H1 (cell line): ENCODE results near the gene PNMA1. TPM values are rescaled to one million over a fixed set of nuclear protein-coding genes. Genes with fewer than 3 reads are reported as not detected.

Experiments used
- CTCF ChIA-PET: fragments of 300-600 bp; sonication (Branson Sonifier 250); formaldehyde crosslinking; loops from one replicate; lab custom pipeline; 2021; ENCODE audit not compliant: partially characterized antibody; lab: Charles Lee
- POLR2A ChIA-PET: fragments of 300-600 bp; sonication (Branson Sonifier 250); formaldehyde crosslinking; loops from one replicate; lab custom pipeline; 2021; ENCODE audit warnings: inconsistent platforms; ENCODE audit not compliant: partially characterized antibody; lab: Charles Lee
- DNase-seq, 2 experiments: peaks; one replicate each; pipeline versions ENCODE4 v3.0.0 to v3.0.0-alpha.2; 2010 to 2022; ENCODE audit warnings: low spot score in 2 of 2, low read depth in 1 of 2, mixed read lengths in 1 of 2
- FAIRE-seq: peaks from 2 replicates; lab custom pipeline; 2011; peaks lifted over from hg19 to GRCh38; lab: Jason Lieb, UNC
- H2AFZ ChIP-seq: 2 replicates; pipeline ENCODE4 v1.8.1; 2012; ENCODE audit warnings: low read length, inconsistent platforms
- H2AK5ac ChIP-seq: 2 replicates; pipeline ENCODE4 v1.6.1; 2013; ENCODE audit warnings: low read depth, low read length
- H2BK120ac ChIP-seq: replicated peaks from 2 replicates; pipeline ENCODE3; 2013; ENCODE audit warnings: low read depth, low read length, inconsistent platforms
- H2BK12ac ChIP-seq: 2 replicates; pipeline ENCODE4 v1.6.1; 2013; ENCODE audit warnings: low read depth, low read length
- H2BK15ac ChIP-seq: 2 replicates; pipeline ENCODE4 v1.6.1; 2013; ENCODE audit warnings: low read length
- H2BK20ac ChIP-seq: 2 replicates; pipeline ENCODE4 v1.6.1; 2013; ENCODE audit warnings: low read length
- H2BK5ac ChIP-seq: 2 replicates; pipeline ENCODE4 v1.6.1; 2013; ENCODE audit warnings: low read depth, low read length
- H3K14ac ChIP-seq: 2 replicates; pipeline ENCODE4 v1.6.1; 2013; ENCODE audit warnings: inconsistent platforms; ENCODE audit not compliant: insufficient read length
- H3K18ac ChIP-seq: 2 replicates; pipeline ENCODE4 v1.6.1; 2013; ENCODE audit warnings: low read length; ENCODE audit errors: extremely low read depth
- H3K23ac ChIP-seq: 2 replicates; pipeline ENCODE4 v1.6.1; 2013; ENCODE audit warnings: inconsistent platforms; ENCODE audit not compliant: insufficient read length
- H3K23me2 ChIP-seq: 2 replicates; pipeline ENCODE4 v1.6.1; 2013; ENCODE audit warnings: low read depth, low read length
- H3K27ac ChIP-seq: 2 replicates; pipeline ENCODE4 v1.6.1; 2011; ENCODE audit warnings: low read depth, low read length, inconsistent platforms
- H3K27me3 ChIP-seq, 4 experiments: replicated peaks in 1 of 4; 1 replicate in 1 of 4; 2 replicates in 3 of 4; pipeline versions ENCODE4 v1.6.1 to v1.8.1; 2011 to 2013; ENCODE audit warnings: low read length in 3 of 4, mild to moderate bottlenecking in 3 of 4, inconsistent platforms in 2 of 4, mixed read lengths in 2 of 4, moderate library complexity in 1 of 4; ENCODE audit not compliant: control insufficient read depth in 3 of 4, insufficient read depth in 3 of 4; ENCODE audit errors: extremely low read depth in 1 of 4
- H3K36me3 ChIP-seq, 4 experiments: 2 replicates each; pipeline versions ENCODE4 v1.6.1 to v1.8.1; 2011 to 2013; ENCODE audit warnings: mild to moderate bottlenecking in 4 of 4, low read length in 3 of 4, moderate library complexity in 2 of 4, control low read depth in 1 of 4, inconsistent platforms in 1 of 4; ENCODE audit not compliant: insufficient read depth in 4 of 4, control insufficient read depth in 2 of 4
- H3K4ac ChIP-seq: replicated peaks from 2 replicates; pipeline ENCODE3; 2013; ENCODE audit warnings: low read length, low read depth, mixed read lengths, inconsistent platforms; ENCODE audit not compliant: insufficient read length
- H3K4me1 ChIP-seq, 4 experiments: replicated peaks in 1 of 4; 1 replicate in 1 of 4; 2 replicates in 3 of 4; pipeline versions ENCODE4 v1.6.1 to v1.8.1; 2011 to 2013; ENCODE audit warnings: low read length in 3 of 4, inconsistent platforms in 2 of 4, mixed read lengths in 1 of 4; ENCODE audit not compliant: insufficient read depth in 4 of 4, control insufficient read depth in 3 of 4
- H3K4me2 ChIP-seq, 2 experiments: 2 replicates each; pipeline versions ENCODE4 v1.6.1 to v1.8.1; 2011 to 2013; ENCODE audit warnings: low read depth in 2 of 2, low read length in 2 of 2, control low read depth in 1 of 2, inconsistent platforms in 1 of 2, mild to moderate bottlenecking in 1 of 2; ENCODE audit not compliant: insufficient read depth in 1 of 2
- H3K4me3 ChIP-seq, 4 experiments: fragments of 200-600, 300-600 bp in 1 of 4; sonication (generic), shearing (Covaris generic), sonication (Bioruptor Twin) in 1 of 4; 2 replicates each; pipeline versions ENCODE4 v1.5.1 to v1.8.1; 2011 to 2016; ENCODE audit warnings: low read length in 4 of 4, low read depth in 3 of 4, control low read depth in 2 of 4, inconsistent platforms in 2 of 4, mild to moderate bottlenecking in 2 of 4, mixed read lengths in 1 of 4, moderate library complexity in 1 of 4; ENCODE audit not compliant: insufficient read depth in 2 of 4; ENCODE audit errors: extremely low read depth in 1 of 4
- H3K56ac ChIP-seq: replicated peaks from 2 replicates; pipeline ENCODE3; 2013; ENCODE audit warnings: low read depth, mild to moderate bottlenecking, mixed read lengths, low read length, inconsistent platforms; ENCODE audit not compliant: insufficient read length
- H3K79me1 ChIP-seq: 2 replicates; pipeline ENCODE4 v1.6.1; 2013; ENCODE audit warnings: low read depth, low read length, control low read depth
- H3K79me2 ChIP-seq, 2 experiments: 2 replicates each; pipeline versions ENCODE4 v1.6.1 to v1.8.1; 2012 to 2013; ENCODE audit warnings: low read length in 2 of 2, mild to moderate bottlenecking in 2 of 2, inconsistent platforms in 1 of 2; ENCODE audit not compliant: insufficient read depth in 2 of 2, control insufficient read depth in 1 of 2
- H3K9ac ChIP-seq, 4 experiments: replicated peaks in 1 of 4; 1 replicate in 1 of 4; 2 replicates in 3 of 4; pipeline versions ENCODE4 v1.6.1 to v1.8.1; 2011 to 2013; ENCODE audit warnings: low read depth in 3 of 4, low read length in 3 of 4, control low read depth in 2 of 4, mild to moderate bottlenecking in 2 of 4, moderate library complexity in 2 of 4, inconsistent platforms in 1 of 4; ENCODE audit errors: extremely low read depth in 1 of 4
- H3K9me3 ChIP-seq, 2 experiments: 2 replicates each; pipeline versions ENCODE4 v1.6.1 to v1.8.1; 2012 to 2013; ENCODE audit warnings: mild to moderate bottlenecking in 2 of 2, moderate library complexity in 2 of 2, control low read depth in 1 of 2, inconsistent platforms in 1 of 2, low read depth in 1 of 2, low read length in 1 of 2, mixed read lengths in 1 of 2; ENCODE audit not compliant: insufficient read depth in 2 of 2
- H4K20me1 ChIP-seq, 2 experiments: replicated peaks in 1 of 2; 2 replicates each; pipeline versions ENCODE3 to v1.8.1; 2011 to 2013; ENCODE audit warnings: inconsistent platforms in 2 of 2, low read length in 2 of 2, mild to moderate bottlenecking in 1 of 2; ENCODE audit not compliant: insufficient read depth in 2 of 2, control insufficient read depth in 1 of 2
- H4K5ac ChIP-seq: 2 replicates; pipeline ENCODE4 v1.6.1; 2013; ENCODE audit warnings: low read length, low read depth, mixed read lengths, inconsistent platforms; ENCODE audit not compliant: insufficient read length
- H4K8ac ChIP-seq: 2 replicates; pipeline ENCODE4 v1.8.0; 2013; ENCODE audit warnings: mild to moderate bottlenecking, moderate library complexity, low read length, inconsistent platforms; ENCODE audit not compliant: insufficient read depth; ENCODE audit errors: extremely low read depth
- H4K91ac ChIP-seq: replicated peaks from 2 replicates; pipeline ENCODE3; 2013; ENCODE audit warnings: low read length, mixed read lengths, inconsistent platforms; ENCODE audit not compliant: insufficient read length
- E2F6 ChIP-seq: IDR thresholded peaks from 2 replicates; pipeline ENCODE4 v1.6.1; 2012; ENCODE audit warnings: inconsistent platforms
- WGBS, 2 experiments: shearing (Covaris generic) in 1 of 2; methylation state at CpG; one replicate each; pipeline versions ENCODE4 v1.1.6 to v1.1.7; 2013 to 2015; ENCODE audit warnings: low lambda C conversion rate in 2 of 2, mixed read lengths in 2 of 2, inconsistent platforms in 1 of 2, low coverage in 1 of 2, missing lambda C conversion rate in 1 of 2; ENCODE audit not compliant: insufficient replicate concordance in 2 of 2, insufficient coverage in 1 of 2, insufficient read length in 1 of 2; ENCODE audit errors: extremely low coverage in 1 of 2, missing lambda C conversion rate in 1 of 2; 5-methylcytosine and 5-hydroxymethylcytosine counted together
- polyA plus RNA-seq, 7 experiments: library from polyadenylated mRNA; depleted of rRNA in 3 of 7; stranded (reverse) in 5 of 7; unstranded in 2 of 7; fragments of >200 nt in 5 of 7; fragments of 200-250 nt in 2 of 7; gene quantifications; 1 replicate in 5 of 7; 2 replicates in 1 of 7; 4 replicates in 1 of 7; pipeline versions ENCODE4 v1.2.1 to v1.2.3, GENCODE V29; 2011 to 2013; ENCODE audit warnings: missing spikeins in 2 of 7, mixed read lengths in 2 of 7
- total RNA-seq: library from RNA; stranded (reverse); fragmentation: NEBNext Ultra II Directional; extraction: Animal tissue kit (Norgen Biotek cat#: 25700); gene quantifications from 2 replicates; pipeline ENCODE4 v1.2.1, GENCODE V29; 2021
- TF ChIP-seq, protein P1 (sequence below): IDR thresholded peaks from 2 replicates; pipeline ENCODE4 v1.6.1; 2012; ENCODE audit warnings: low read length, inconsistent platforms

The PNMA1 gene
- total and polyA plus RNA-seq, 2 of the 8 experiments (the other 6 are each of a cell fraction or from before 2014, with no cell fraction given): 15.8 to 52.7 TPM

- Histone ChIP-seq H4K8ac (no peak overlapping the region), H2AFZ (no peak overlapping the region), H2BK12ac (no peak overlapping the region), H3K4ac (no peak overlapping the region), H3K4me1 (peaks cover 11 to 30% (median 22%) of the 10 kb centered on the region in 4 experiments), H2BK20ac (no peak overlapping the region), H3K27me3 (peaks cover 0 to 6% (median 2%) of the 10 kb centered on the region in 4 experiments; a peak in 3 of 7 replicates), H3K18ac (no peak overlapping the region), H3K36me3 (0 out of 8 replicates have a peak, but pooled peaks cover 0 to 3% (median 0%) of the 10 kb centered on the region in 4 experiments), H3K27ac (no peak overlapping the region), H4K20me1 (peaks cover 12 to 17% of the 10 kb centered on the region in 2 experiments), H2BK5ac (no peak overlapping the region), H4K91ac (no peak overlapping the region), H3K9me3 (no peaks in the 10 kb centered on the region), H3K23me2 (peaks cover 36% of the 10 kb centered on the region), H3K14ac (no peak overlapping the region), H3K4me3 (no peak overlapping the region), H2BK120ac (no peak overlapping the region), H3K79me1 (peaks cover 11% of the 10 kb centered on the region; the same call in 1 of the 2 replicates), H3K4me2 (no peak overlapping the region), H2AK5ac (no peak overlapping the region), H3K23ac (no peak overlapping the region), H3K79me2 (peaks cover 5 to 27% of the 10 kb centered on the region in 2 experiments), H2BK15ac (no peak overlapping the region), H4K5ac (no peak overlapping the region), H3K56ac (no peak overlapping the region), H3K9ac (no peak overlapping the region)
- DNase-seq: no peak
- TF ChIP-seq, protein P1, sequence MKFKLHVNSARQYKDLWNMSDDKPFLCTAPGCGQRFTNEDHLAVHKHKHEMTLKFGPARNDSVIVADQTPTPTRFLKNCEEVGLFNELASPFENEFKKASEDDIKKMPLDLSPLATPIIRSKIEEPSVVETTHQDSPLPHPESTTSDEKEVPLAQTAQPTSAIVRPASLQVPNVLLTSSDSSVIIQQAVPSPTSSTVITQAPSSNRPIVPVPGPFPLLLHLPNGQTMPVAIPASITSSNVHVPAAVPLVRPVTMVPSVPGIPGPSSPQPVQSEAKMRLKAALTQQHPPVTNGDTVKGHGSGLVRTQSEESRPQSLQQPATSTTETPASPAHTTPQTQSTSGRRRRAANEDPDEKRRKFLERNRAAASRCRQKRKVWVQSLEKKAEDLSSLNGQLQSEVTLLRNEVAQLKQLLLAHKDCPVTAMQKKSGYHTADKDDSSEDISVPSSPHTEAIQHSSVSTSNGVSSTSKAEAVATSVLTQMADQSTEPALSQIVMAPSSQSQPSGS: no peak
- TF ChIP-seq E2F6: peak; percentile 42; the same call in 1 of the 2 replicates
- CTCF ChIA-PET: interaction anchor here (1.1 to 1.8 kb wide), 2 partner anchors 14 to 110 kb away, joined by 5 read pairs; no protein-coding TSS in a partner anchor
- FAIRE-seq: no peak
- POLR2A ChIA-PET: interaction anchor here (0.6 to 1.6 kb wide), 3 partner anchors 21 to 171 kb away, joined by 3 to 6 read pairs (median 4); partner anchors contain the start of gene ZNF410
- 88% methylated on average over 4 of the region's 4 CpGs; no CpG with 5 or more reads in 1 of the 2 experiments for WGBS, 2 experiments
These were observed 1.5 kb upstream of the PNMA1 start for GRCh38 chr14:73715707-73716106.
